A549 (cell line): ENCODE measurements around the gene STRN4. TPM values are rescaled to one million over a fixed set of nuclear protein-coding genes. Genes with fewer than 3 reads are reported as not detected.

Source experiments
- BCL3 ChIP-seq: fragments of >200 bp; sonication (Bioruptor Twin); formaldehyde crosslinking; IDR thresholded peaks from 3 replicates; pipeline ENCODE4 v1.6.1; 2016
- BHLHE40 ChIP-seq: IDR thresholded peaks from 2 replicates; pipeline ENCODE4 v1.6.1; 2012; ENCODE audit warnings: low read depth, low read length, inconsistent platforms
- CBX2 ChIP-seq: fragments of 200-600 bp; sonication (generic); IDR thresholded peaks from 2 replicates; pipeline ENCODE4 v1.6.1; 2016; ENCODE audit warnings: low read depth, mild to moderate bottlenecking, borderline replicate concordance
- CEBPB ChIP-seq, 2 experiments: fragments of >200 bp in 1 of 2; sonication (Bioruptor Twin) in 1 of 2; formaldehyde crosslinking in 1 of 2; IDR thresholded peaks; 2 replicates each; pipeline ENCODE4 v1.6.1; 2012 to 2016
- CHD4 ChIP-seq: fragments of 200-600 bp; sonication (generic); IDR thresholded peaks from 2 replicates; pipeline ENCODE4 v1.6.1; 2016; ENCODE audit warnings: antibody characterized with exemption, mild to moderate bottlenecking, borderline replicate concordance
- EP300 ChIP-seq, 2 experiments: fragments of >200 bp; sonication (Bioruptor Twin); formaldehyde crosslinking; IDR thresholded peaks; 2 replicates in 1 of 2; 3 replicates in 1 of 2; pipeline ENCODE4 v1.6.1; 2016 to 2017
- ESRRA ChIP-seq: fragments of 150-350 bp; IDR thresholded peaks from 2 replicates; pipeline ENCODE4 v1.6.1; 2014; ENCODE audit warnings: mild to moderate bottlenecking, low read length, borderline replicate concordance
- FOSB ChIP-seq: fragments of 250-450 bp; sonication (Bioruptor Pico); IDR thresholded peaks from 2 replicates; pipeline ENCODE4 v1.5.0; 2020; ENCODE audit warnings: mild to moderate bottlenecking, moderate library complexity
- FOXS1 ChIP-seq: fragments of 250-450 bp; sonication (Bioruptor Pico); IDR thresholded peaks from 2 replicates; pipeline ENCODE4 v1.5.0; 2020; ENCODE audit warnings: mild to moderate bottlenecking, moderate library complexity
- GATA3 ChIP-seq: IDR thresholded peaks from 2 replicates; pipeline ENCODE4 v1.6.1; 2012; ENCODE audit warnings: borderline replicate concordance
- HDAC2 ChIP-seq: fragments of 200-600 bp; sonication (generic); IDR thresholded peaks from 2 replicates; pipeline ENCODE4 v1.6.1; 2016
- HES2 ChIP-seq: fragments of >200 bp; sonication (Bioruptor Twin); formaldehyde crosslinking; IDR thresholded peaks from 2 replicates; pipeline ENCODE4 v1.6.1; 2016
- HEYL ChIP-seq: fragments of 250-450 bp; sonication (Bioruptor Pico); IDR thresholded peaks from 2 replicates; pipeline ENCODE4 v1.8.0; 2021; ENCODE audit warnings: mild to moderate bottlenecking, moderate library complexity
- HMGXB4 ChIP-seq: fragments of 250-450 bp; sonication (Bioruptor Pico); IDR thresholded peaks from 2 replicates; pipeline ENCODE4 v1.5.0; 2021; ENCODE audit warnings: mild to moderate bottlenecking, moderate library complexity, borderline replicate concordance
- HOXB13 ChIP-seq: fragments of 250-450 bp; sonication (Bioruptor Pico); IDR thresholded peaks from 2 replicates; pipeline ENCODE4 v1.5.0; 2020; ENCODE audit warnings: low read depth, mild to moderate bottlenecking, moderate library complexity
- JUN ChIP-seq, 2 experiments: fragments of >200 bp; sonication (Bioruptor Twin); formaldehyde crosslinking; IDR thresholded peaks; 2 replicates in 1 of 2; 3 replicates in 1 of 2; pipeline ENCODE4 v1.6.1; 2016 to 2017
- JUNB ChIP-seq: fragments of >200 bp; sonication (Bioruptor Twin); formaldehyde crosslinking; IDR thresholded peaks from 2 replicates; pipeline ENCODE4 v1.6.1; 2016
- KDM1A ChIP-seq: fragments of 200-600 bp; sonication (generic); IDR thresholded peaks from 2 replicates; pipeline ENCODE4 v1.6.1; 2016; ENCODE audit warnings: low read depth, mild to moderate bottlenecking
- MAFK ChIP-seq: fragments of 450-650 bp; IDR thresholded peaks from 2 replicates; pipeline ENCODE4 v1.6.1; 2014; ENCODE audit not compliant: partially characterized antibody
- MAZ ChIP-seq: fragments of 150-350 bp; IDR thresholded peaks from 2 replicates; pipeline ENCODE4 v1.6.1; 2014; ENCODE audit warnings: antibody characterized with exemption, low read depth, low read length, borderline replicate concordance
- MYC ChIP-seq: IDR thresholded peaks from 2 replicates; pipeline ENCODE4 v1.6.1; 2012; ENCODE audit warnings: mild to moderate bottlenecking, inconsistent platforms, low read length, improper control_type of control experiment, borderline replicate concordance
- NFE2L2 ChIP-seq: fragments of 150-350 bp; conservative IDR thresholded peaks from 2 replicates; pipeline ENCODE4 v1.6.1; 2014; ENCODE audit warnings: low read length
- NR3C1 ChIP-seq: fragments of >200 bp; sonication (Bioruptor Twin); formaldehyde crosslinking; IDR thresholded peaks from 3 replicates; pipeline ENCODE4 v1.6.1; 2017
- POLR2A ChIP-seq: IDR thresholded peaks from 2 replicates; pipeline ENCODE4 v1.6.1; 2012; ENCODE audit warnings: mild to moderate bottlenecking, low read length
- RCOR1 ChIP-seq: fragments of 150-350 bp; IDR thresholded peaks from 2 replicates; pipeline ENCODE4 v1.6.1; 2014; ENCODE audit warnings: antibody characterized with exemption, low read length, low read depth
- RFX5 ChIP-seq: fragments of 450-650 bp; IDR thresholded peaks from 2 replicates; pipeline ENCODE4 v1.7.1; 2014; ENCODE audit warnings: antibody characterized with exemption, mild to moderate bottlenecking, moderate library complexity
- RNF2 ChIP-seq: fragments of 200-600 bp; sonication (generic); IDR thresholded peaks from 2 replicates; pipeline ENCODE4 v1.6.1; 2016; ENCODE audit warnings: low read depth, mild to moderate bottlenecking, antibody characterized with exemption, moderate library complexity, borderline replicate concordance
- SREBF2 ChIP-seq: fragments of 450-650 bp; IDR thresholded peaks from 2 replicates; pipeline ENCODE4 v1.6.1; 2014; ENCODE audit warnings: mild to moderate bottlenecking, moderate library complexity
- TP53 ChIP-seq: fragments of 250-450 bp; sonication (Bioruptor Pico); IDR thresholded peaks from 2 replicates; pipeline ENCODE4 v1.5.0; 2021; ENCODE audit warnings: mild to moderate bottlenecking, moderate library complexity
- ZC3H11A ChIP-seq: fragments of 450-650 bp; IDR thresholded peaks from 2 replicates; pipeline ENCODE4 v1.6.1; 2014; ENCODE audit warnings: antibody characterized with exemption, mild to moderate bottlenecking
- ZFP36 ChIP-seq: fragments of 450-650 bp; IDR thresholded peaks from 2 replicates; pipeline ENCODE4 v1.6.1; 2014; ENCODE audit warnings: borderline replicate concordance; ENCODE audit not compliant: partially characterized antibody
- polyA plus RNA-seq, 4 experiments: library from polyadenylated mRNA; depleted of rRNA in 3 of 4; stranded (reverse); fragments of >200 nt; fragmentation: RNase III in 1 of 4; extraction: RNeasy Plus Mini Kit Qiagen cat#74134 plus additional on column Dnase treatment in 1 of 4; gene quantifications; 2 replicates in 3 of 4; 3 replicates in 1 of 4; pipeline ENCODE4 v1.2.3, GENCODE V29; 2011 to 2017
- TF ChIP-seq, protein P1 (sequence below): IDR thresholded peaks from 2 replicates; pipeline ENCODE4 v1.6.1; 2012
- TF ChIP-seq, protein P2 (sequence below): IDR thresholded peaks from 2 replicates; pipeline ENCODE4 v1.6.1; 2012; ENCODE audit warnings: low read depth, borderline replicate concordance
- TF ChIP-seq, protein P3 (sequence below): fragments of 150-350 bp; IDR thresholded peaks from 2 replicates; pipeline ENCODE4 v1.6.1; 2014; ENCODE audit warnings: low read depth, mild to moderate bottlenecking, low read length

Gene STRN4
- polyA plus RNA-seq, 2 of the 4 experiments (the other 2 are of a cell fraction) = 62.8 to 70.0 TPM

DNA sequence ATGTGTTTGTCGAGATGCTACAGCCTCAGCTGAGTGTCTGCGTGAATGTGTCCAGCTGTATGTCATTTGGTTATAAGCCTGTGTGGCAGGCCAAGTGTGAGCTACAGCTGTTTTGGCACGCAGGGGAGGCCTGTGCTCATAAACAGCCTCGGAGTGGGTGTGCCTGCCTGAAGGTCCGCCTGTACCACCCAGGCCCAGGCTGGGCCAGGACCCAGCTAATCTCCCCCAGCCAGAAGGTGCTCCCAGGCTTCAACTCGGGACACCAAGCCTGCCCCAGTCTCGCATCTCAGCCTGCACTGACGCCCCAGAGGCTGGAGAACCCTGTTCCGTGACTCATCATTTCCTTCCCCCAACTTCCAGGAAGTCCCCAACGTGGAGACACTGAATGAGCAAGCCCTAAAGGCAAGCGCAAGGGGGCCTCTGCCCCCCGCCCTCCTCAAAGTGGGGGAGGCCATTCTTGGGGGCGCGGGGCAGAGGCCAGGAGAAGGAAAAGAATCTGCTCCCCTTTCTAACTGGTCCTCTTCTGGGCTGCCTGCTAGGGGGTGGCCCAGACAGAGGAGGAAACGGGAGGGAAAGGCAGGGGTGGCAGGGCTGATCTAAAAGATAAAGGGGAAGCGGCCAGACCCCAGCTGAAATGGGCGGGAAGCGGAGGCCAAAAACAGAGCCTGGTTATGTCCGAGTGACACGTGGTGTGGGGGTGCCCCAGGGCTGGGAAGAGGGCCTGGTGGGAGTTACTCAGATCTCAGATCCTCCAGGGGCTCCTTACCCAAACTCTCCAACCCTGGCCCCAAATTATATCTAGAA, 40.2 kb upstream of the STRN4 start (continued):
- TF ChIP-seq CEBPB (IDR thresholded peaks at IDR 0.05) (no peak), SREBF2 (no peak), RCOR1 (no peak), JUN (IDR thresholded peaks at IDR 0.05) (peak; percentile 47 to 62; a peak in 4 of 5 replicates), RNF2 (no peak), GATA3 (peak; percentile 85), ESRRA (no peak), TP53 (CRISPR knock-in tag) (0 out of 2 replicates have a peak, but pooled peaks have one; percentile 10), NR3C1 (no peak), MAFK (peak; percentile 95), HES2 (no peak), CBX2 (no peak), HMGXB4 (CRISPR knock-in tag) (0 out of 2 replicates have a peak, but pooled peaks have one; percentile 63), HDAC2 (no peak; the same call in 1 of the 2 replicates), ZC3H11A (no peak), FOSB (CRISPR knock-in tag) (no peak), HEYL (no peak; the same call in 1 of the 2 replicates), ZFP36 (no peak), NFE2L2 (peak; percentile 86), FOXS1 (CRISPR knock-in tag) (no peak), BHLHE40 (peak; percentile 57), MAZ (no peak), KDM1A (no peak), POLR2A (no peak), RFX5 (no peak), EP300 (IDR thresholded peaks at IDR 0.05) (no peak), BCL3 (0 out of 3 replicates have a peak, but pooled peaks have one; percentile 3), JUNB (0 out of 2 replicates have a peak, but pooled peaks have one; percentile 40), HOXB13 (CRISPR knock-in tag) (no peak), CHD4 (no peak), MYC (peak; percentile 86)
- TF ChIP-seq, protein P1, sequence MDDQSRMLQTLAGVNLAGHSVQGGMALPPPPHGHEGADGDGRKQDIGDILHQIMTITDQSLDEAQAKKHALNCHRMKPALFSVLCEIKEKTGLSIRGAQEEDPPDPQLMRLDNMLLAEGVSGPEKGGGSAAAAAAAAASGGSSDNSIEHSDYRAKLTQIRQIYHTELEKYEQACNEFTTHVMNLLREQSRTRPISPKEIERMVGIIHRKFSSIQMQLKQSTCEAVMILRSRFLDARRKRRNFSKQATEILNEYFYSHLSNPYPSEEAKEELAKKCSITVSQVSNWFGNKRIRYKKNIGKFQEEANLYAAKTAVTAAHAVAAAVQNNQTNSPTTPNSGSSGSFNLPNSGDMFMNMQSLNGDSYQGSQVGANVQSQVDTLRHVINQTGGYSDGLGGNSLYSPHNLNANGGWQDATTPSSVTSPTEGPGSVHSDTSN = peak; percentile 91
- TF ChIP-seq, protein P2, sequence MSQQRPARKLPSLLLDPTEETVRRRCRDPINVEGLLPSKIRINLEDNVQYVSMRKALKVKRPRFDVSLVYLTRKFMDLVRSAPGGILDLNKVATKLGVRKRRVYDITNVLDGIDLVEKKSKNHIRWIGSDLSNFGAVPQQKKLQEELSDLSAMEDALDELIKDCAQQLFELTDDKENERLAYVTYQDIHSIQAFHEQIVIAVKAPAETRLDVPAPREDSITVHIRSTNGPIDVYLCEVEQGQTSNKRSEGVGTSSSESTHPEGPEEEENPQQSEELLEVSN = peak; percentile 92
- TF ChIP-seq, protein P3, sequence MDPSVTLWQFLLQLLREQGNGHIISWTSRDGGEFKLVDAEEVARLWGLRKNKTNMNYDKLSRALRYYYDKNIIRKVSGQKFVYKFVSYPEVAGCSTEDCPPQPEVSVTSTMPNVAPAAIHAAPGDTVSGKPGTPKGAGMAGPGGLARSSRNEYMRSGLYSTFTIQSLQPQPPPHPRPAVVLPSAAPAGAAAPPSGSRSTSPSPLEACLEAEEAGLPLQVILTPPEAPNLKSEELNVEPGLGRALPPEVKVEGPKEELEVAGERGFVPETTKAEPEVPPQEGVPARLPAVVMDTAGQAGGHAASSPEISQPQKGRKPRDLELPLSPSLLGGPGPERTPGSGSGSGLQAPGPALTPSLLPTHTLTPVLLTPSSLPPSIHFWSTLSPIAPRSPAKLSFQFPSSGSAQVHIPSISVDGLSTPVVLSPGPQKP = no peak
